Neural cell (in vitro differentiated cells): ENCODE data around the gene SLC34A3. TPM values are rescaled to one million over a fixed set of nuclear protein-coding genes. Genes with fewer than 3 reads are reported as not detected.

Source experiments
- H2AFZ ChIP-seq: fragments of 200-600, 300-800 bp; sonication (generic), shearing (Covaris generic); 2 replicates; pipeline ENCODE4 v1.6.0; 2014; ENCODE audit warnings: low read depth, mild to moderate bottlenecking, antibody characterized with exemption, low read length, moderate library complexity
- H3F3A ChIP-seq: fragments of 200-600 bp; shearing (Covaris generic); 2 replicates; pipeline ENCODE4 v1.6.1; 2016; ENCODE audit warnings: mild to moderate bottlenecking, moderate library complexity, mixed read lengths, antibody characterized with exemption, low read length; ENCODE audit not compliant: insufficient read depth, poor library complexity, severe bottlenecking
- H3K27ac ChIP-seq: fragments of 200-600, 300-800 bp; sonication (generic), shearing (Covaris generic); 2 replicates; pipeline ENCODE4 v1.5.1; 2014; ENCODE audit warnings: mild to moderate bottlenecking, low read length, moderate library complexity
- H3K27me3 ChIP-seq: fragments of 300-800, 200-600 bp; sonication (generic), shearing (Covaris generic); 2 replicates; pipeline ENCODE4 v1.6.0; 2014; ENCODE audit warnings: mild to moderate bottlenecking, low read depth, low read length, moderate library complexity; ENCODE audit not compliant: insufficient read depth
- H3K36me3 ChIP-seq: fragments of 300-800, 200-600 bp; sonication (generic), shearing (Covaris generic); 2 replicates; pipeline ENCODE4 v1.5.1; 2014; ENCODE audit warnings: mild to moderate bottlenecking, antibody characterized with exemption, low read length, moderate library complexity; ENCODE audit not compliant: insufficient read depth
- H3K4me2 ChIP-seq: fragments of 300-800, 200-600 bp; sonication (generic), shearing (Covaris generic); 2 replicates; pipeline ENCODE4 v1.6.0; 2014; ENCODE audit warnings: mild to moderate bottlenecking, low read length
- H3K4me3 ChIP-seq: fragments of 300-800, 200-600 bp; sonication (generic), shearing (Covaris generic); 2 replicates; pipeline ENCODE4 v1.5.1; 2014; ENCODE audit warnings: mild to moderate bottlenecking, low read length, moderate library complexity
- H3K79me2 ChIP-seq: fragments of 200-600 bp; shearing (Covaris generic); replicated peaks from 2 replicates; pipeline ENCODE4 v1.6.0; 2014; ENCODE audit warnings: mild to moderate bottlenecking, low read length, moderate library complexity; ENCODE audit not compliant: insufficient read depth
- H3K9ac ChIP-seq: fragments of 300-800, 200-600 bp; sonication (generic), shearing (Covaris generic); 2 replicates; pipeline ENCODE4 v1.6.1; 2016; ENCODE audit warnings: mild to moderate bottlenecking, low read length, mixed read lengths
- H3K9me2 ChIP-seq: fragments of 200-600 bp; shearing (Covaris generic); 2 replicates; pipeline ENCODE4 v1.6.1; 2016; ENCODE audit warnings: mild to moderate bottlenecking, low read length, mixed read lengths; ENCODE audit not compliant: insufficient read depth
- H3K9me3 ChIP-seq: fragments of 200-600, 300-800 bp; sonication (generic), shearing (Covaris generic); 2 replicates; pipeline ENCODE4 v1.6.1; 2016; ENCODE audit warnings: mild to moderate bottlenecking, mixed run types, low read length, moderate library complexity, mixed read lengths
- H4K20me1 ChIP-seq: fragments of 200-600 bp; shearing (Covaris generic); 2 replicates; pipeline ENCODE4 v1.6.1; 2016; ENCODE audit warnings: mild to moderate bottlenecking, mixed run types; ENCODE audit not compliant: insufficient read depth
- CTCF ChIP-seq: fragments of 450-650 bp; IDR thresholded peaks from 2 replicates; pipeline ENCODE4 v1.5.1; 2014; ENCODE audit warnings: antibody characterized with exemption, mild to moderate bottlenecking, moderate library complexity; ENCODE audit not compliant: poor library complexity, severe bottlenecking
- EP300 ChIP-seq: fragments of 450-650 bp; conservative IDR thresholded peaks from 2 replicates; pipeline ENCODE4 v1.6.1; 2014; ENCODE audit warnings: antibody characterized with exemption, mild to moderate bottlenecking, moderate library complexity; ENCODE audit not compliant: poor library complexity, severe bottlenecking
- EZH2 ChIP-seq: fragments of 200-600, 300-800 bp; shearing (Covaris generic), sonication (generic); IDR thresholded peaks from 2 replicates; pipeline ENCODE4 v1.6.1; 2014; ENCODE audit warnings: antibody characterized with exemption, low read length, borderline replicate concordance, mild to moderate bottlenecking; ENCODE audit not compliant: insufficient read depth, poor library complexity, severe bottlenecking
- MXI1 ChIP-seq: fragments of 450-650 bp; conservative IDR thresholded peaks from 2 replicates; pipeline ENCODE4 v1.6.1; 2014; ENCODE audit warnings: antibody characterized with exemption, mild to moderate bottlenecking; ENCODE audit not compliant: poor library complexity, severe bottlenecking
- POLR2AphosphoS5 ChIP-seq: IDR thresholded peaks from 2 replicates; pipeline ENCODE4 v1.6.1; 2012
- RAD21 ChIP-seq: fragments of 450-650 bp; conservative IDR thresholded peaks from 2 replicates; pipeline ENCODE4 v1.6.1; 2014; ENCODE audit warnings: antibody characterized with exemption, mild to moderate bottlenecking, moderate library complexity
- REST ChIP-seq: IDR thresholded peaks from 2 replicates; pipeline ENCODE4 v1.6.1; 2012; ENCODE audit warnings: borderline replicate concordance
- SMC3 ChIP-seq: fragments of 450-650 bp; conservative IDR thresholded peaks from 2 replicates; pipeline ENCODE4 v1.6.1; 2014; ENCODE audit warnings: antibody characterized with exemption, mild to moderate bottlenecking, moderate library complexity; ENCODE audit not compliant: poor library complexity
- TAF1 ChIP-seq: IDR thresholded peaks from 2 replicates; pipeline ENCODE4 v1.6.1; 2012; ENCODE audit warnings: low read depth
- polyA plus RNA-seq: library from polyadenylated mRNA; depleted of rRNA; stranded (reverse); fragments of >200 nt; gene quantifications from 2 replicates; pipeline ENCODE4 v1.2.3, GENCODE V29; 2014

Gene SLC34A3
- polyA plus RNA-seq, 1 donor from 2014 or later: 0.27 TPM

- Histone ChIP-seq H3K4me2 (peak overlapping the region; percentile 62), H3K27me3 (no peaks in the 10 kb centered on the region), H3K36me3 (no peaks in the 10 kb centered on the region), H3K9me2 (no peaks in the 10 kb centered on the region), H3K4me3 (peak overlapping the region; percentile 96), H2AFZ (peak overlapping the region; percentile 80), H3F3A (no peaks in the 10 kb centered on the region), H3K9ac (peak overlapping the region; percentile 90), H3K9me3 (no peaks in the 10 kb centered on the region), H3K79me2 (peaks cover 14% of the 10 kb centered on the region), H4K20me1 (no peaks in the 10 kb centered on the region), H3K27ac (peak overlapping the region; percentile 89)
- peak; percentile 16 for TF ChIP-seq EP300
- no peak for TF ChIP-seq TAF1
- TF ChIP-seq CTCF: no peak
- peak; percentile 91 for TF ChIP-seq MXI1
- TF ChIP-seq EZH2: no peak
- TF ChIP-seq POLR2AphosphoS5: peak; percentile 75
- no peak for TF ChIP-seq REST
- no peak for TF ChIP-seq RAD21
- TF ChIP-seq SMC3: no peak
Observed at GRCh38 chr9:137240318-137240840, 9.7 kb downstream of the SLC34A3 start.

GRCh38 chr9:137240841-137241489, 10.3 kb downstream of the SLC34A3 start, which contains the start of gene TUBB4B:
TUBB4B (plus strand) TSS chr9:137241287; CDS start chr9:137241361, 74 bp downstream.
- Histone ChIP-seq H4K20me1 (no peaks in the 10 kb centered on the region), H3K79me2 (peaks cover 14% of the 10 kb centered on the region), H3K27ac (peak within 1 kb of the TSS; percentile 89), H3F3A (no peaks in the 10 kb centered on the region), H3K4me3 (peak within 1 kb of the TSS; percentile 96), H3K9me2 (no peaks in the 10 kb centered on the region), H2AFZ (peak within 1 kb of the TSS; percentile 80), H3K9ac (peak within 1 kb of the TSS; percentile 90), H3K9me3 (no peaks in the 10 kb centered on the region), H3K4me2 (peak within 1 kb of the TSS; percentile 78), H3K36me3 (no peaks in the 10 kb centered on the region), H3K27me3 (no peaks in the 10 kb centered on the region)
- TF ChIP-seq CTCF (no peak), POLR2AphosphoS5 (peak; percentile 100), TAF1 (peak; percentile 99), REST (peak; percentile 99), MXI1 (peak; percentile 38), EZH2 (no peak), EP300 (no peak), SMC3 (no peak), RAD21 (no peak)
